HCT116 (cell line): ENCODE results near the gene ELL3. TPM values are rescaled to one million over a fixed set of nuclear protein-coding genes. Genes with fewer than 3 reads are reported as not detected.

ENCODE experiments used
- ATAC-seq: fragments of 200-7000 bp; cut with Tn5 transposase; 2 replicates; pipeline ENCODE4 v1.9.1; 2020; ENCODE audit warnings: mild to moderate bottlenecking, moderate library complexity
- BruUV-seq: library from RNA; stranded (reverse); fragments of 400-500 nt; replicated peaks from 2 replicates; lab custom pipeline; 2021; lab: Mats Ljungman, UMichigan
- CTCF ChIA-PET: fragments of 300-600 bp; sonication (Branson Sonifier 250); formaldehyde crosslinking; loops from one replicate; lab custom pipeline; 2021; ENCODE audit warnings: antibody characterized with exemption; lab: Charles Lee
- POLR2A ChIA-PET: fragments of 300-600, 350-600 bp; sonication (Branson Sonifier 250); formaldehyde crosslinking; loops from one replicate; lab custom pipeline; 2021; ENCODE audit warnings: antibody characterized with exemption; lab: Charles Lee
- RAD21 ChIA-PET, 2 experiments: fragments of 300-600 bp; sonication (Branson Sonifier 250); formaldehyde crosslinking; loops; one replicate each; lab custom pipeline; 2023; ENCODE audit warnings: low total read pairs in 2 of 2; ENCODE audit not compliant: uncharacterized antibody in 2 of 2, unreplicated experiment in 2 of 2, low non-redundant PET in 1 of 2; lab: Charles Lee
- DNase-seq: peaks from one replicate; pipeline ENCODE4 v3.0.0-alpha.2; 2010; ENCODE audit warnings: low read depth, low spot score
- H2AFZ ChIP-seq: fragments of 200-600 bp; shearing (Covaris generic), sonication (generic); 2 replicates; pipeline ENCODE4 v1.6.1; 2017; ENCODE audit warnings: low read depth, mixed run types, mixed read lengths, antibody characterized with exemption, low read length; ENCODE audit not compliant: poor library complexity, severe bottlenecking
- H3K27ac ChIP-seq: 2 replicates; pipeline ENCODE4 v1.5.1; 2012; ENCODE audit warnings: low read depth, low read length
- H3K27me3 ChIP-seq: fragments of 200-600 bp; sonication (generic); 2 replicates; pipeline ENCODE4 v1.6.1; 2016; ENCODE audit warnings: mixed run types, low read length, mixed read lengths; ENCODE audit not compliant: insufficient read depth
- H3K36me3 ChIP-seq, 2 experiments: fragments of 200-500 bp in 1 of 2; fragments of 200-600 bp in 1 of 2; sonication (Bioruptor generic) in 1 of 2; sonication (generic) in 1 of 2; 2 replicates each; pipeline versions ENCODE4 v1.5.1 to v1.6.1; 2014 to 2016; ENCODE audit warnings: low read length in 2 of 2, inconsistent platforms in 1 of 2, mixed read lengths in 1 of 2, mixed run types in 1 of 2; ENCODE audit not compliant: insufficient read depth in 2 of 2, control insufficient read depth in 1 of 2
- H3K4me1 ChIP-seq, 2 experiments: fragments of 200-600 bp in 1 of 2; sonication (generic) in 1 of 2; 2 replicates each; pipeline versions ENCODE4 v1.5.1 to v1.6.1; 2012 to 2017; ENCODE audit warnings: low read length in 2 of 2, inconsistent platforms in 1 of 2, mild to moderate bottlenecking in 1 of 2, mixed read lengths in 1 of 2, mixed run types in 1 of 2, moderate library complexity in 1 of 2; ENCODE audit not compliant: insufficient read depth in 2 of 2, control insufficient read depth in 1 of 2
- H3K4me2 ChIP-seq: fragments of 200-600 bp; sonication (generic); 2 replicates; pipeline ENCODE4 v1.6.1; 2017; ENCODE audit warnings: mixed run types, low read length, mixed read lengths
- H3K4me3 ChIP-seq, 2 experiments: fragments of 200-600 bp in 1 of 2; sonication (generic) in 1 of 2; replicated peaks in 1 of 2; 2 replicates each; pipeline ENCODE4 v1.5.1; 2011 to 2016; ENCODE audit warnings: low read length in 2 of 2, control low read depth in 1 of 2, low read depth in 1 of 2, mild to moderate bottlenecking in 1 of 2, mixed read lengths in 1 of 2, mixed run types in 1 of 2
- H3K79me2 ChIP-seq: fragments of 200-600 bp; sonication (generic); 2 replicates; pipeline ENCODE4 v1.6.1; 2017; ENCODE audit warnings: mild to moderate bottlenecking, mixed run types, low read length, moderate library complexity, mixed read lengths; ENCODE audit not compliant: insufficient read depth
- H3K9ac ChIP-seq: fragments of 200-600 bp; sonication (generic); 2 replicates; pipeline ENCODE4 v1.6.1; 2016; ENCODE audit warnings: low read length, mixed read lengths
- H3K9me2 ChIP-seq: fragments of 200-600 bp; sonication (generic), shearing (Covaris generic); 2 replicates; pipeline ENCODE4 v1.6.1; 2017; ENCODE audit warnings: mixed run types, mild to moderate bottlenecking, moderate library complexity; ENCODE audit not compliant: insufficient read depth
- H3K9me3 ChIP-seq, 2 experiments: fragments of 200-500 bp in 1 of 2; fragments of 200-600 bp in 1 of 2; sonication (Bioruptor generic) in 1 of 2; sonication (generic) in 1 of 2; 2 replicates each; pipeline ENCODE4 v1.6.1; 2014 to 2017; ENCODE audit warnings: low read length in 2 of 2, mixed read lengths in 2 of 2, inconsistent platforms in 1 of 2, low read depth in 1 of 2, mild to moderate bottlenecking in 1 of 2, mixed run types in 1 of 2, moderate library complexity in 1 of 2; ENCODE audit not compliant: control insufficient read depth in 1 of 2, insufficient read depth in 1 of 2
- H4K20me1 ChIP-seq: fragments of 200-600 bp; sonication (generic), shearing (Covaris generic); 2 replicates; pipeline ENCODE4 v1.6.1; 2017; ENCODE audit warnings: mixed run types, mild to moderate bottlenecking, moderate library complexity; ENCODE audit not compliant: insufficient read depth
- CEBPB ChIP-seq: IDR thresholded peaks from 2 replicates; pipeline ENCODE4 v1.6.1; 2012; ENCODE audit warnings: low read depth
- CTCF ChIP-seq, 3 experiments: fragments of 200-600 bp in 1 of 3; sonication (generic) in 1 of 3; IDR thresholded peaks in 2 of 3; conservative IDR thresholded peaks in 1 of 3; 2 replicates each; pipeline ENCODE4 v1.5.1; 2012 to 2017; ENCODE audit warnings: low read depth in 2 of 3, low read length in 2 of 3, antibody characterized with exemption in 1 of 3, borderline replicate concordance in 1 of 3, control low read depth in 1 of 3, mild to moderate bottlenecking in 1 of 3, mixed read lengths in 1 of 3, mixed run types in 1 of 3, moderate library complexity in 1 of 3; ENCODE audit not compliant: insufficient read depth in 1 of 3
- EGR1 ChIP-seq: IDR thresholded peaks from 2 replicates; pipeline ENCODE4 v1.6.1; 2012; ENCODE audit warnings: low read depth
- EZH2 ChIP-seq: fragments of 200-600 bp; sonication (generic); IDR thresholded peaks from 2 replicates; pipeline ENCODE4 v1.6.1; 2017; ENCODE audit warnings: antibody characterized with exemption, mixed run types
- EZH2phosphoT487 ChIP-seq: fragments of 200-600 bp; IDR thresholded peaks from 2 replicates; pipeline ENCODE4 v1.6.1; 2018; ENCODE audit warnings: antibody characterized with exemption, borderline replicate concordance
- POLR2A ChIP-seq: IDR thresholded peaks from 2 replicates; pipeline ENCODE4 v1.7.0; 2011; ENCODE audit warnings: borderline replicate concordance; ENCODE audit not compliant: insufficient read depth, insufficient read length; ENCODE audit errors: extremely low read depth
- SIN3A ChIP-seq: IDR thresholded peaks from 2 replicates; pipeline ENCODE4 v1.6.1; 2012; ENCODE audit warnings: low read depth
- SRF ChIP-seq: IDR thresholded peaks from 2 replicates; pipeline ENCODE4 v1.6.1; 2012; ENCODE audit warnings: low read depth
- YY1 ChIP-seq: IDR thresholded peaks from 2 replicates; pipeline ENCODE4 v1.6.1; 2011; ENCODE audit warnings: low read length, low read depth, moderate library complexity, mild to moderate bottlenecking; ENCODE audit not compliant: insufficient replicate concordance; ENCODE audit errors: extremely low read depth
- ZFX ChIP-seq: fragments of 450-650 bp; IDR thresholded peaks from 2 replicates; pipeline ENCODE4 v1.6.1; 2017
- intact Hi-C: fragments of 100-400 bp; cut with micrococcal nuclease; formaldehyde crosslinking; loops from 2 replicates; pipeline ENCODE4 v1.10.0; 2022
- total RNA-seq: library from RNA; stranded (reverse); gene quantifications from one replicate; pipeline ENCODE4 v1.2.1, GENCODE V29; 2021; ENCODE audit not compliant: unreplicated experiment
- TF ChIP-seq, protein P1 (sequence below): IDR thresholded peaks from 2 replicates; pipeline ENCODE4 v1.6.1; 2012; ENCODE audit warnings: low read depth
- TF ChIP-seq, protein P2 (sequence below): IDR thresholded peaks from 2 replicates; pipeline ENCODE4 v1.6.1; 2012

The ELL3 gene
- total RNA-seq, 1 experiment from 2014 or later: 16.2 TPM

DNA sequence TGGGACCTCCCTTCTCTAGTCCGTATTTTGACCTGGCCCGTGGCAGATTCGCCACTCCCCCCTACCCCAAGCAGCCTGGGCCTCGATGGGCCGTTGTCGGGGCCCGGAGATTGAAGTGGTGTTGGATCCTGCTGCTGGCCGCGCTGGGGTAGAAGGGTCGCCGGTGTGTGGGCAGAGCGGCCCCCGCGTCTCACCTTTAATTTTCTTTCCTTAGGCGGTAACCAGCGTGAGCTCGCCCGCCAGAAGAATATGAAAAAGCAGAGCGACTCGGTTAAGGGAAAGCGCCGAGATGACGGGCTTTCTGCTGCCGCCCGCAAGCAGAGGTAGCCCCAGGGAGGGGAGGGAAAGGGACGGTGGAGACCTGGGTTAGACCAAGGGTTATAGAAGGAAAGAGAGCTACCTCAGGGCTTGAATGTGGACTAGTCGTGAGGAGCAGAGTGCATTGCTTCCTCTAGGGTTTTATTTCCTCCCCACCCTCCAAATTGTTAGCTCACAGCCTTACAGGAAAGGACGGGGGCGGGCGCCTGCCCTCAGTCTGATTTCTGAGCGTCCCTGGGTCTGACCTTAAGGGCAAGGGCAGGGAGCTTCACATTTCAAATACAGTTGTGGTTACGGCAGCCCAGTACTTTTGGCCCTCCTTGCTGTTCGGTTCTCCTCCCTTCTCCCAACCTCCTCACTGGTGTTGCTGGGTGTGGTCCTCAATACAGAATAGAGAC is 16.2 kb upstream of the ELL3 start:
- H3K36me3 ChIP-seq: peaks cover 28 to 40% of the 10 kb centered on the region in 2 experiments
- peaks cover 13 to 17% of the 10 kb centered on the region in 2 experiments for H3K4me1 ChIP-seq
- H3K9ac ChIP-seq: peak overlapping the region; percentile 100
- ChIA-PET RAD21 (no interaction called here), CTCF (no interaction called here), POLR2A (interaction anchor here (2.9 kb wide), 1 partner anchor 16 kb away, joined by 8 read pairs; the partner anchor contains the start of gene ELL3)
- ATAC-seq: no peak
- intact Hi-C loops: no loop called here
- no TSS peak for BruUV-seq
- peaks cover 37% of the 10 kb centered on the region for H3K79me2 ChIP-seq
- no peaks in the 10 kb centered on the region for H3K9me2 ChIP-seq
- TF ChIP-seq EZH2 (no peak), ZFX (peak; percentile 37; the same call in 1 of the 2 replicates)
- no peak for DNase-seq
- no peak overlapping the region for H2AFZ ChIP-seq
- H3K27ac ChIP-seq: peak overlapping the region; percentile 93
- peak overlapping the region; percentile 97 for H3K4me2 ChIP-seq
- H3K9me3 ChIP-seq: no peaks in the 10 kb centered on the region
- no peaks in the 10 kb centered on the region for H4K20me1 ChIP-seq
- no peaks in the 10 kb centered on the region for H3K27me3 ChIP-seq
- peak overlapping the region; percentile 99 to 100 for H3K4me3 ChIP-seq

- Histone ChIP-seq H3K9ac (peak within 1 kb of the TSS; percentile 100), H2AFZ (peak within 1 kb of the TSS; percentile 52), H3K27ac (peak within 1 kb of the TSS; percentile 93), H3K4me1 (peaks cover 13 to 17% of the 10 kb centered on the region in 2 experiments), H3K9me3 (no peaks in the 10 kb centered on the region), H3K36me3 (peaks cover 28 to 40% of the 10 kb centered on the region in 2 experiments), H3K4me2 (peak within 1 kb of the TSS; percentile 97), H4K20me1 (no peaks in the 10 kb centered on the region), H3K27me3 (no peaks in the 10 kb centered on the region), H3K79me2 (peaks cover 37% of the 10 kb centered on the region), H3K4me3 (peak within 1 kb of the TSS; percentile 99 to 100), H3K9me2 (no peaks in the 10 kb centered on the region)
- POLR2A ChIA-PET: interaction anchor here (1.3 to 2.9 kb wide), 2 partner anchors 9 to 16 kb away, joined by 3 to 8 read pairs; partner anchors contain the start of genes ELL3 and HYPK
- DNase-seq (peak; percentile 98), ATAC-seq (peak; percentile 97)
- RAD21 ChIA-PET: interaction anchor here in 1 of 2 experiments (0.6 kb wide), 1 partner anchor 466 kb away, joined by 3 read pairs; no protein-coding TSS in a partner anchor
- TSS peak; percentile 56 for BruUV-seq
- intact Hi-C loops: no loop called here
- CTCF ChIA-PET: interaction anchor here (1.3 kb wide), 1 partner anchor 15 kb away, joined by 3 read pairs; the partner anchor contains the start of gene ELL3
- peak; percentile 70 for TF ChIP-seq POLR2A
- no peak for TF ChIP-seq SRF
- TF ChIP-seq YY1: no peak
- TF ChIP-seq EGR1: no peak
- TF ChIP-seq CEBPB: no peak
- no peak for TF ChIP-seq EZH2phosphoT487
- TF ChIP-seq CTCF (IDR thresholded peaks at IDR 0.05 in 2 of 3, conservative IDR thresholded peaks at IDR 0.05 in 1 of 3; ENCODE audit: borderline replicate concordance in 1 of 3, insufficient read depth in 1 of 3, low read depth in 2 of 3, low read length in 2 of 3): no peak
- TF ChIP-seq, protein P1, sequence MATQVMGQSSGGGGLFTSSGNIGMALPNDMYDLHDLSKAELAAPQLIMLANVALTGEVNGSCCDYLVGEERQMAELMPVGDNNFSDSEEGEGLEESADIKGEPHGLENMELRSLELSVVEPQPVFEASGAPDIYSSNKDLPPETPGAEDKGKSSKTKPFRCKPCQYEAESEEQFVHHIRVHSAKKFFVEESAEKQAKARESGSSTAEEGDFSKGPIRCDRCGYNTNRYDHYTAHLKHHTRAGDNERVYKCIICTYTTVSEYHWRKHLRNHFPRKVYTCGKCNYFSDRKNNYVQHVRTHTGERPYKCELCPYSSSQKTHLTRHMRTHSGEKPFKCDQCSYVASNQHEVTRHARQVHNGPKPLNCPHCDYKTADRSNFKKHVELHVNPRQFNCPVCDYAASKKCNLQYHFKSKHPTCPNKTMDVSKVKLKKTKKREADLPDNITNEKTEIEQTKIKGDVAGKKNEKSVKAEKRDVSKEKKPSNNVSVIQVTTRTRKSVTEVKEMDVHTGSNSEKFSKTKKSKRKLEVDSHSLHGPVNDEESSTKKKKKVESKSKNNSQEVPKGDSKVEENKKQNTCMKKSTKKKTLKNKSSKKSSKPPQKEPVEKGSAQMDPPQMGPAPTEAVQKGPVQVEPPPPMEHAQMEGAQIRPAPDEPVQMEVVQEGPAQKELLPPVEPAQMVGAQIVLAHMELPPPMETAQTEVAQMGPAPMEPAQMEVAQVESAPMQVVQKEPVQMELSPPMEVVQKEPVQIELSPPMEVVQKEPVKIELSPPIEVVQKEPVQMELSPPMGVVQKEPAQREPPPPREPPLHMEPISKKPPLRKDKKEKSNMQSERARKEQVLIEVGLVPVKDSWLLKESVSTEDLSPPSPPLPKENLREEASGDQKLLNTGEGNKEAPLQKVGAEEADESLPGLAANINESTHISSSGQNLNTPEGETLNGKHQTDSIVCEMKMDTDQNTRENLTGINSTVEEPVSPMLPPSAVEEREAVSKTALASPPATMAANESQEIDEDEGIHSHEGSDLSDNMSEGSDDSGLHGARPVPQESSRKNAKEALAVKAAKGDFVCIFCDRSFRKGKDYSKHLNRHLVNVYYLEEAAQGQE: no peak
- no peak for TF ChIP-seq SIN3A
- TF ChIP-seq, protein P2, sequence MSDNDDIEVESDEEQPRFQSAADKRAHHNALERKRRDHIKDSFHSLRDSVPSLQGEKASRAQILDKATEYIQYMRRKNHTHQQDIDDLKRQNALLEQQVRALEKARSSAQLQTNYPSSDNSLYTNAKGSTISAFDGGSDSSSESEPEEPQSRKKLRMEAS: no peak
Measured at GRCh38 chr15:43791993-43792760, 15.4 kb upstream of the ELL3 start, which contains the start of gene SERF2. TSS of gene SERF2 (plus strand) at chr15:43792320. CDS start at chr15:43792377, 57 bp downstream.
